ENCODE data around the gene AMMECR1. TPM values are rescaled to one million over a fixed set of nuclear protein-coding genes. Genes with fewer than 3 reads are reported as not detected.

The AMMECR1 gene
- total and polyA plus RNA-seq, 2 of the 8 experiments (the other 6 are each of a cell fraction or from before 2014, with no cell fraction given): 10.2 to 21.2 TPM

DNA sequence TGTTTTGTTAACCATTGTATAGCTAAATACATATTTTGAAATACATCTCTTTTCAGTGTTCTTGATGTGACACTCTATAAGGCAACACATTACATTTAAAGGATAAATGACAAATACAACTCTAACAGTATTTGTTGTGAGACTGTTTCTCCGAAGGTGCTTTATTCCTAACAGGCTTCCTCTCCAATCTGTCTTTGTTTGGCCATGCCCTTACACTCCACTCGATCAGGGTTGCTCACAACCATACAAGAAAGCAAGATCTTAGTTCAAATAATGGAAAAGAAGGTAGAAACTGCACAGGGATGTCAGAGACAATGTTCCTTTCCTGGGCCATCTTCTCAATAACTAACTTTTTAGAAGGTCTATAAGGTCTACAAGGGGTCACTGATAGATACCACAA, 36.5 kb downstream of the AMMECR1 start:
- POLR2A ChIA-PET (ENCODE audit: partially characterized antibody): no interaction called here
- TF ChIP-seq SIN3A (conservative IDR thresholded peaks at IDR 0.05 in 1 of 2, IDR thresholded peaks at IDR 0.05 in 1 of 2; ENCODE audit: low read depth in 1 of 2, low read length in 2 of 2): no peak
- TF ChIP-seq CHD1 (IDR thresholded peaks at IDR 0.05; ENCODE audit: low read depth, low read length): no peak
- no peak for TF ChIP-seq RBBP5 (IDR thresholded peaks at IDR 0.05; ENCODE audit: borderline replicate concordance, low read depth, low read length)
- no peak for TF ChIP-seq CBX8 (IDR thresholded peaks at IDR 0.05; ENCODE audit: borderline replicate concordance, low read depth, low read length)
- no peak for TF ChIP-seq ATF3 (IDR thresholded peaks at IDR 0.05; ENCODE audit: insufficient read depth, low read depth, low read length)
- TF ChIP-seq MAFK (IDR thresholded peaks at IDR 0.05; ENCODE audit: low read depth, low read length): no peak
- no peak for TF ChIP-seq TAF1 (IDR thresholded peaks at IDR 0.05; ENCODE audit: low read depth, low read length)
- no peak for TF ChIP-seq EGR1 (IDR thresholded peaks at IDR 0.05; ENCODE audit: borderline replicate concordance, low read depth, low read length)
- TF ChIP-seq SAP30 (IDR thresholded peaks at IDR 0.05; ENCODE audit: insufficient read depth, insufficient replicate concordance, low read length): no peak
- no peak for TF ChIP-seq GABPA (IDR thresholded peaks at IDR 0.05; ENCODE audit: borderline replicate concordance, insufficient read depth, low read length)
- TF ChIP-seq HDAC2 (IDR thresholded peaks at IDR 0.05; ENCODE audit: borderline replicate concordance in 1 of 2, low read depth in 2 of 2, low read length in 2 of 2): no peak
- no peak for TF ChIP-seq SP2 (IDR thresholded peaks at IDR 0.05; ENCODE audit: low read length)
- TF ChIP-seq SP1 (IDR thresholded peaks at IDR 0.05; ENCODE audit: low read depth, low read length): no peak
- TF ChIP-seq SIX5 (IDR thresholded peaks at IDR 0.05; ENCODE audit: low read depth, low read length): no peak

More for the DNA sequence above, 36.5 kb downstream of the AMMECR1 start:
- H3K27me3 ChIP-seq (replicated peaks in 1 of 4; ENCODE audit: control insufficient read depth in 3 of 4, extremely low read depth in 1 of 4, insufficient read depth in 3 of 4, low read length in 3 of 4): no peaks in the 10 kb centered on the region
- H4K91ac ChIP-seq (replicated peaks; ENCODE audit: insufficient read length, low read length): no peak overlapping the region
- no peaks in the 10 kb centered on the region for H3K4me1 ChIP-seq (replicated peaks in 1 of 4; ENCODE audit: control insufficient read depth in 3 of 4, insufficient read depth in 4 of 4, low read length in 3 of 4)
- H3K18ac ChIP-seq (ENCODE audit: extremely low read depth, low read length): no peak overlapping the region
- no peak overlapping the region for H2BK15ac ChIP-seq (ENCODE audit: low read length)
- no peak overlapping the region for H3K14ac ChIP-seq (ENCODE audit: insufficient read length)
- no peaks in the 10 kb centered on the region for H3K36me3 ChIP-seq (ENCODE audit: control insufficient read depth in 2 of 4, insufficient read depth in 4 of 4, low read length in 3 of 4)
- no peak overlapping the region for H2BK12ac ChIP-seq (ENCODE audit: low read depth, low read length)
- no peak overlapping the region for H3K4me3 ChIP-seq (ENCODE audit: extremely low read depth in 1 of 4, insufficient read depth in 2 of 4, low read depth in 3 of 4, low read length in 4 of 4)
- no peaks in the 10 kb centered on the region for H3K9me3 ChIP-seq (ENCODE audit: insufficient read depth in 2 of 2, low read depth in 1 of 2, low read length in 1 of 2)
- no peak overlapping the region for H3K23ac ChIP-seq (ENCODE audit: insufficient read length)
- H4K20me1 ChIP-seq (replicated peaks in 1 of 2; ENCODE audit: control insufficient read depth in 1 of 2, insufficient read depth in 2 of 2, low read length in 2 of 2): no peaks in the 10 kb centered on the region
- DNase-seq (ENCODE audit: low read depth in 1 of 2, low spot score in 2 of 2) (no peak), FAIRE-seq (no peak)
- no peak overlapping the region for H3K4me2 ChIP-seq (ENCODE audit: insufficient read depth in 1 of 2, low read depth in 2 of 2, low read length in 2 of 2)
- no peak overlapping the region for H2BK20ac ChIP-seq (ENCODE audit: low read length)
- no peaks in the 10 kb centered on the region; the same call in 1 of the 2 replicates for H3K79me1 ChIP-seq (ENCODE audit: low read depth, low read length)
- peaks cover 0 to 44% of the 10 kb centered on the region in 2 experiments; a peak in 2 of 4 replicates for H3K79me2 ChIP-seq (ENCODE audit: control insufficient read depth in 1 of 2, insufficient read depth in 2 of 2, low read length in 2 of 2)
- no peak overlapping the region for H2AK5ac ChIP-seq (ENCODE audit: low read depth, low read length)
- no peak overlapping the region for H4K8ac ChIP-seq (ENCODE audit: extremely low read depth, insufficient read depth, low read length)
- H3K9ac ChIP-seq (replicated peaks in 1 of 4; ENCODE audit: extremely low read depth in 1 of 4, low read depth in 3 of 4, low read length in 3 of 4): no peak overlapping the region
- H2BK5ac ChIP-seq (ENCODE audit: low read depth, low read length): no peak overlapping the region
- H3K56ac ChIP-seq (replicated peaks; ENCODE audit: insufficient read length, low read depth, low read length): no peak overlapping the region
- H3K4ac ChIP-seq (replicated peaks; ENCODE audit: insufficient read length, low read depth, low read length): no peak overlapping the region
- CTCF ChIA-PET (ENCODE audit: partially characterized antibody): interaction anchor here (1.2 kb wide), 1 partner anchor 129 kb away, joined by 4 read pairs; no protein-coding TSS in a partner anchor
- H3K23me2 ChIP-seq (ENCODE audit: low read depth, low read length): no peaks in the 10 kb centered on the region
- WGBS, 2 experiments (ENCODE audit: extremely low coverage in 1 of 2, insufficient coverage in 1 of 2, insufficient read length in 1 of 2, insufficient replicate concordance in 2 of 2, low coverage in 1 of 2, low lambda C conversion rate in 2 of 2, missing lambda C conversion rate in 1 of 2): 96% methylated on average over 2 of the region's 2 CpGs; no CpG with 5 or more reads in 1 of the 2 experiments
- H2AFZ ChIP-seq (ENCODE audit: low read length): no peak overlapping the region
- H2BK120ac ChIP-seq (replicated peaks; ENCODE audit: low read depth, low read length): no peak overlapping the region
- no peak overlapping the region for H4K5ac ChIP-seq (ENCODE audit: insufficient read length, low read depth, low read length)
- H3K27ac ChIP-seq (ENCODE audit: low read depth, low read length): no peak overlapping the region
